Neural cell (in vitro differentiated cells): ENCODE results near the gene ALKBH3.

ENCODE experiments used
- EP300 ChIP-seq: fragments of 450-650 bp; conservative IDR thresholded peaks from 2 replicates; pipeline ENCODE4 v1.6.1; 2014; ENCODE audit warnings: antibody characterized with exemption, mild to moderate bottlenecking, moderate library complexity; ENCODE audit not compliant: poor library complexity, severe bottlenecking
- EZH2 ChIP-seq: fragments of 200-600, 300-800 bp; shearing (Covaris generic), sonication (generic); IDR thresholded peaks from 2 replicates; pipeline ENCODE4 v1.6.1; 2014; ENCODE audit warnings: antibody characterized with exemption, low read length, borderline replicate concordance, mild to moderate bottlenecking; ENCODE audit not compliant: insufficient read depth, poor library complexity, severe bottlenecking

GRCh38 chr11:43866520-43866919, 14.1 kb upstream of the ALKBH3 start:
- TF ChIP-seq EZH2, result no peak
- TF ChIP-seq EP300, result no peak
